HFFc6 (cell line): Measurements from ENCODE around the gene CFAP52. TPM values are rescaled to one million over a fixed set of nuclear protein-coding genes. Genes with fewer than 3 reads are reported as not detected.
"Not testable (repeated sequence)": the region's sequence is repeated elsewhere in the genome, so short reads cannot be mapped to it uniquely, and the experiment has no call there.

Source experiments
- DNase-seq: peaks from one replicate; pipeline ENCODE4 v3.0.0-alpha.2; 2018
- H3K27ac Mint-ChIP-seq: 2 replicates; pipeline ENCODE4 v1.8.0; 2020; ENCODE audit warnings: mild to moderate bottlenecking, mixed read lengths
- H3K27me3 Mint-ChIP-seq: 2 replicates; pipeline ENCODE4 v1.8.0; 2021; ENCODE audit warnings: mild to moderate bottlenecking, moderate library complexity, mixed read lengths; ENCODE audit not compliant: insufficient read depth
- H3K36me3 Mint-ChIP-seq: 2 replicates; pipeline ENCODE4 v1.8.0; 2021; ENCODE audit warnings: low read depth, mixed read lengths
- H3K4me1 Mint-ChIP-seq: 2 replicates; pipeline ENCODE4 v1.8.0; 2020; ENCODE audit warnings: low read depth, mixed read lengths
- H3K4me3 Mint-ChIP-seq: 2 replicates; pipeline ENCODE4 v1.8.0; 2020; ENCODE audit warnings: mild to moderate bottlenecking, moderate library complexity, mixed read lengths
- H3K9me3 Mint-ChIP-seq: 2 replicates; pipeline ENCODE4 v1.8.0; 2020; ENCODE audit warnings: mild to moderate bottlenecking, mixed read lengths
- CTCF ChIP-seq: fragments of 200-600 bp; sonication (generic); IDR thresholded peaks from 2 replicates; pipeline ENCODE4 v1.5.0; 2021; ENCODE audit warnings: antibody characterized with exemption, mild to moderate bottlenecking
- total RNA-seq, 6 experiments: library from RNA; stranded (reverse); fragmentation: NEBNext Ultra II Directional; extraction: Animal tissue kit (Norgen Biotek cat#: 25700); gene quantifications; 2 replicates in 1 of 6; 3 replicates in 5 of 6; pipeline ENCODE4 v1.2.3, GENCODE V29; 2021

Gene CFAP52
- total RNA-seq, 6 experiments from 2014 or later, result not detected

- H3K27me3 Mint-ChIP-seq, result peaks cover 4% of the 10 kb centered on the region
- DNase-seq, result no peak
- peaks cover 5% of the 10 kb centered on the region for H3K36me3 Mint-ChIP-seq
- no peak overlapping the region for H3K27ac Mint-ChIP-seq
- TF ChIP-seq CTCF, result no peak
- H3K4me1 Mint-ChIP-seq, result peaks cover 12% of the 10 kb centered on the region
- peaks cover 14% of the 10 kb centered on the region for H3K9me3 Mint-ChIP-seq
- no peak overlapping the region for H3K4me3 Mint-ChIP-seq
Observed at GRCh38 chr17:9647014-9647413, 70.6 kb downstream of the CFAP52 start.

- H3K9me3 Mint-ChIP-seq, result peaks cover 14% of the 10 kb centered on the region
- no peak for DNase-seq
- H3K27ac Mint-ChIP-seq, result no peak overlapping the region
- no peak overlapping the region; the same call in 1 of the 2 replicates for H3K4me3 Mint-ChIP-seq
- no peak for TF ChIP-seq CTCF
- peaks cover 12% of the 10 kb centered on the region for H3K4me1 Mint-ChIP-seq
- peaks cover 5% of the 10 kb centered on the region for H3K36me3 Mint-ChIP-seq
- peaks cover 6% of the 10 kb centered on the region for H3K27me3 Mint-ChIP-seq
Observed at GRCh38 chr17:9648521-9649110, 72.2 kb downstream of the CFAP52 start.

GRCh38 chr17:9658593-9659211 is 82.3 kb downstream of the CFAP52 start:
- Mint-ChIP-seq H3K4me1 (no peaks in the 10 kb centered on the region; the same call in 1 of the 2 replicates), H3K36me3 (no peaks in the 10 kb centered on the region; the same call in 1 of the 2 replicates), H3K4me3 (no peak overlapping the region), H3K27me3 (peaks cover 2% of the 10 kb centered on the region), H3K9me3 (peaks cover 20% of the 10 kb centered on the region), H3K27ac (no peak overlapping the region)
- no peak for TF ChIP-seq CTCF
- DNase-seq, result peak; percentile 64

GRCh38 chr17:9661027-9661426 is 84.6 kb downstream of the CFAP52 start:
- Mint-ChIP-seq H3K27ac (no peak overlapping the region), H3K9me3 (peaks cover 42% of the 10 kb centered on the region), H3K4me3 (no peak overlapping the region), H3K27me3 (no peaks in the 10 kb centered on the region; the same call in none of the 2 replicates), H3K4me1 (no peaks in the 10 kb centered on the region; the same call in 1 of the 2 replicates), H3K36me3 (no peaks in the 10 kb centered on the region; the same call in 1 of the 2 replicates)
- DNase-seq, result no peak
- no peak for TF ChIP-seq CTCF

GRCh38 chr17:9663511-9663910 is 87.1 kb downstream of the CFAP52 start:
- not testable (repeated sequence) for H3K27ac Mint-ChIP-seq, DNase-seq, H3K36me3 Mint-ChIP-seq, H3K4me3 Mint-ChIP-seq, H3K27me3 Mint-ChIP-seq, H3K4me1 Mint-ChIP-seq
- peaks cover 42% of the 10 kb centered on the region for H3K9me3 Mint-ChIP-seq

GRCh38 chr17:9666461-9667050 is 90.1 kb downstream of the CFAP52 start:
- Mint-ChIP-seq H3K4me1 (no peaks in the 10 kb centered on the region), H3K9me3 (peaks cover 47% of the 10 kb centered on the region), H3K36me3 (peaks cover 4% of the 10 kb centered on the region), H3K4me3 (no peak overlapping the region), H3K27ac (no peak overlapping the region), H3K27me3 (peaks cover 4% of the 10 kb centered on the region; the same call in 1 of the 2 replicates)
- no peak for TF ChIP-seq CTCF
- no peak for DNase-seq
